Measurements from ENCODE around the gene ECI1.
"Not testable (repeated sequence)": the region's sequence is repeated elsewhere in the genome, so short reads cannot be mapped to it uniquely, and the experiment has no call there.

ECI1 gene

DNA sequence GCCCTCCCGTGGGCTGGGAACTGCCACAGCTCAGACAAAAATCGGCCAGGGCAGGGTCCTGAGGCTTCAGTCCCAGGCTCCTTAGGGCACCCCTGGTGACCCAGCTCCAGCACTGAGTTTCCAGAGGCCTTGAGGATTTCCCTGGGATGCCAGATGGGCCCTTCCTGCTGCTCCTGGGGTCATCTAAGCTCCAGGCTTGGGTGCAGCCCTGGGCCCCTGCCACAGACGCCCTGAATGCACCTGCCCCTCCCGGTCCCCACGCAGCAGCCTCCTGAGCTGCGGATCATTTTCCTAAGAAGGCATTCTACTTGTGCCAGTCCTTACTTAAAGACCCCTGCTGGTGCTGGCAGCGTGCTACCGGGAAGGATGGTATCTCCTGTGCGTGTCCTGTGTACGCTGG lies 22.5 kb upstream of the ECI1 start:
- H3K36me3 ChIP-seq (replicated peaks): peaks cover 3% of the 10 kb centered on the region
- no peaks in the 10 kb centered on the region for H3K27me3 ChIP-seq (ENCODE audit: low read depth)
- in situ Hi-C loops (cut with MboI; ENCODE audit: low sequenced_read_pairs): no loop called here
- H3K9me3 ChIP-seq: no peaks in the 10 kb centered on the region
- H3K4me1 ChIP-seq: peaks cover 5% of the 10 kb centered on the region
- no peak overlapping the region for H3K4me3 ChIP-seq
- no peak for DNase-seq (ENCODE audit: low spot score in 2 of 2)

DNA sequence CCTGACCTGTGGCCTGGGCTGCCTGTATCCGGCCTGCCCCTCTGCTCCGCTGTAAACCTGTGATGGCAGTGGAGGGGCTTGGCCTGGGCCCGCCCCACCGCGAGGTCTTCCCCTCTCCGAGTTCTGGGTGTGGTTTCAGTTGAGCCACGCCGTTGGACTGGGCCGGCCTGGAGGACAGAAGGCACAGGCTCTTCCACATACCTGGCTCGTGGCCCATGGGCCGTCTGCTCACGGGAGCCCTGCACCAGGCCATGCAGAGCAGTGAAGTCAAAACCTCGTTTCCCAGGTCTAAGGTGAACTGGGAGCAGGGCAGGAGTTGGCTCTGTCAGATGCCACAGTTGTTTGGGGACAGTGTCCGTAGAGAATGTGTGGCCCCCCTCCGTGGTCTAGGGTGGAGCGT lies 22.1 kb upstream of the ECI1 start:
- DNase-seq (ENCODE audit: low spot score in 2 of 2): no peak
- in situ Hi-C loops (cut with MboI; ENCODE audit: low sequenced_read_pairs): no loop called here
- Histone ChIP-seq H3K27me3 (ENCODE audit: low read depth) (no peaks in the 10 kb centered on the region), H3K36me3 (replicated peaks) (peaks cover 3% of the 10 kb centered on the region), H3K4me1 (peaks cover 5% of the 10 kb centered on the region), H3K9me3 (no peaks in the 10 kb centered on the region), H3K4me3 (no peak overlapping the region)

DNA sequence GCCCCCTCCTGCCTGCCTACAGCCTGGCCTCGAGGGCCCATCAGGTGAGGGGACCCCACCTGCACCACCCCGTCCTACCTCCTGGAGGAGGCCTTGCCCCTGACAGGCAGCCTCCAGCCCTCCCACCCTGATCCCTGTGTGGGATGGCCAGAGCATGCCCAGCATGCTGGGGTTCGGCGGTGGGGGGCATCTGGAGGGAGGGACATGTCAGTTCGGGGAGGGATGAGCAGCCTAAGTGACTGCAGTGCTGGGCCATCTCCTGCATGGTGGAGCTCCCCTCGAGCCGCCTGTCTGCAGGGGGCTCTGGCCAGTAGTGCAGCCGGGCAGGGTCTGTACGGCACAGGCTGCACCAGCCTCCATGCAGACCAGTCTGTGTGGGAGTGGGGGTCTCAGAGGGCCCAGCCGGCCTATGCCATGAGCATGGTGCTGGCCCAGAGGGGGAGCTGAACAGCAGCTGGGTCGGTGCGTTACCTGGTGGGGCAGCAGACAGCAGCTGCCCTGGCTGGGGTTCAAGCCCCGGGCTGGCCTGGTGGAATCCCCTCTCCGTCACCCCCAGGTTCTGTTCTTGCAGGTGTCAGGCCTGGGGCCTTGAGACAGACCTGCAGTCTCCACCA lies 20.6 kb upstream of the ECI1 start:
- Histone ChIP-seq H3K36me3 (replicated peaks) (no peaks in the 10 kb centered on the region), H3K27me3 (ENCODE audit: low read depth) (no peaks in the 10 kb centered on the region), H3K9me3 (no peaks in the 10 kb centered on the region), H3K4me3 (no peak overlapping the region), H3K4me1 (peaks cover 5% of the 10 kb centered on the region)
- in situ Hi-C loops (cut with MboI; ENCODE audit: low sequenced_read_pairs): no loop called here
- DNase-seq (ENCODE audit: low spot score in 2 of 2): no peak

DNA sequence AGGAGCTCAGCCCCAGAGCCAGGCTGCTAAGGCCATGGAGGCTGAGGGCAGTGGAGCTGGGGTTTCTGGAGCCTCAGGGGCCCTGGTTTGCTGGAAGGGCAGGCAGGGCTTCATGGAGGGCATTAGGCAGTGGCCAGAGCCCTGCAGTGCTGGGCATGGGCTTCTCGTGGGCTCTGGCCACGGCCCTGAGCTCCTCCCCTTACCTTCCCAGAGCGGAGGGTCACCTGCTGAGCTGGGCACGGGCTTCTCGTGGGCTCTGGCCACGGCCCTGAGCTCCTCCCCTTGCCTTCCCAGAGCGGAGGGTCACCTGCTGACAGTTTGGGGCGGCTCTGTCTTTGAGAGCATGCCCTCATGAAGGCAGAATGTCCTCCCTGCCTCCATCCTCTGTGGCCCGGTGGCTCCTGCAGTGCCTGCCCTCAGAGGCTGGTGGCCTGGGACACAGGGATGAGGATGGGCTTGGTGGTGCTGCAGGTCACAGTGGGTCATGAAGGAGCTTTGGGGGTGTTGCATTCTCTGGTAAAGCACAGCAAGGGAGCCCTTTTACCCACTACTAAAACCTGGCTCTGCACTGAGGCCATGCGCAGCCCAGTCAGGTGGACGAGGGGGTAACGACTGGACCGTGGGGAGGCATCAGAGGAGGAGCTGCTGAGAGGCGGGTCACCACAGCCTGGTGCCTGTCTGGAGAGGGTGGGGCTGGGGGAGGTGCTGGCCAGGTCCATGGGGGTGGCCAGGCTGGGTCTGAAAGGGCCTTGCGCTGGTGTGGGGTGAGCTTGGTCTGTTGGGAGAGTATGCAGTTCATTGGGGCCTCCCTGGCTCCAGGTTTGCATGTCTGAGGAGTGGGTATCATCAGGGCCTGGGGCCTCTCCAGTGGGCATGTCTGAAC lies 19.4 kb upstream of the ECI1 start:
- DNase-seq (ENCODE audit: low spot score in 2 of 2): no peak
- peaks cover 3% of the 10 kb centered on the region for H3K36me3 ChIP-seq (replicated peaks)
- no peak overlapping the region for H3K4me3 ChIP-seq
- peaks cover 5% of the 10 kb centered on the region for H3K4me1 ChIP-seq
- H3K27me3 ChIP-seq (ENCODE audit: low read depth): no peaks in the 10 kb centered on the region
- H3K9me3 ChIP-seq: no peaks in the 10 kb centered on the region
- in situ Hi-C loops (cut with MboI; ENCODE audit: low sequenced_read_pairs): no loop called here

DNA sequence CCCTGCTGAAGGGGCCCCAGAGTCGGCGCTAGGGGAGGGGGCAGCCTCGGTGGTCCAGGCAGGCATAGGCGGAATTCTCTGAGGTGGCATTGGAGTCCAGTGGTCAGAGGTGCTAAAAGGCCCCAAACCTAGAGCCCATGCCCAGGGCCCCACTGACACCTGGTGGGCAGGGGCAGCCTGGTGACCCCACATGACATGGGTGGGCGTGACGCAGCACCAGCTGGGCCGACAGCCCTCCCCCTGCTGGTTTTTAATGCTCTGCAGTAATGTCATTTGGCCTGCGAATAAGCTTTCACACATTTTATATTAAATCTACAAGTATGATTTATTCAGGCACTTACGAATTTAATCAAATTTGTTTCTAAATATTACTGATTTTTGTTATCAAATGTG lies 18.7 kb upstream of the ECI1 start:
- in situ Hi-C loops (cut with MboI; ENCODE audit: low sequenced_read_pairs): no loop called here
- no peaks in the 10 kb centered on the region for H3K9me3 ChIP-seq
- H3K4me1 ChIP-seq: peaks cover 8% of the 10 kb centered on the region
- peaks cover 11% of the 10 kb centered on the region for H3K36me3 ChIP-seq (replicated peaks)
- DNase-seq (ENCODE audit: low spot score in 2 of 2): no peak
- no peak overlapping the region for H3K4me3 ChIP-seq
- H3K27me3 ChIP-seq (ENCODE audit: low read depth): no peaks in the 10 kb centered on the region

DNA sequence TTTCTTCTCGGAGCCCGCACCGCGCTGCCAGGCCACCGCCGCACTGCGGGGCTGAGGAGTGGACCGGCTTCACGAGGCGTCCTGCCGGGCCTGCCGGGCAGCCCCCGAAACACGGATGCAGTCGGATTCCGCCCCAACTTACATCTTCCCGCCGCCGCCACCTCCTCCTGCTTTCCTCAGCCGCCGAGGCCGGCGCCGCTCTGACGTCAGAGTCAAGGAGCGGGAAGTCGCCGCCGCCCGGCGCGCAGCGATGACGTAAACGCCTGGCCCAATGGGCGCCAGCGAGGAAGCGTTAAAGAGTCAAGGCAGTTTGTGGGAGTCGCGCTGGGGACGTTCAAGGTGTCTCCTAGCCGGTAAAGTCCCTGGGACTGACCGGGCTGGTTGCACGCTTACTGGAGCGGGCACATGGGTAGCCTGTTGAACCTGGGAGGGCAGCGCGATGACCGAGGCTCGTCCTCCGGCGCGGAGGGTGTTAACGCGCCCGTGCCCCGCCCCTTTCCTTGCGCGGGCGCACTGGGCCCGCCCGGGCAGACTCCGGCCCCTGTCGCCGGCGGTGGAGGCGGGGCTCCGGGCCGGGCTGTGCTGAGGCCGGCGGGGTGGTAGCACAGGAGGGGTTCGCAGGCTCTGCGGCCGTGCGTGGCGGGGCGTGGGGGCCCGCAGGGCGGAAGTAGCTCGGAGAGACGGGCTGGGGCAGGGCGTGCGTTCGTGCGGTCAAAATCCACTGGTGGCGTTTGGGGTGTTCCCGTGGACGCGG lies 16.7 kb upstream of the ECI1 start, which contains the start of gene RNPS1:
TSS of gene RNPS1 (minus strand) at position 214 of the 754 bp plus-strand sequence. CDS start 3,483 bp downstream, outside the sequence.
- no peaks in the 10 kb centered on the region for H3K27me3 ChIP-seq (ENCODE audit: low read depth)
- peak; percentile 82 to 95 for DNase-seq (ENCODE audit: low spot score in 2 of 2)
- H3K4me3 ChIP-seq: peak within 1 kb of the TSS; percentile 97
- peaks cover 9% of the 10 kb centered on the region for H3K4me1 ChIP-seq
- in situ Hi-C loops (cut with MboI; ENCODE audit: low sequenced_read_pairs): no loop called here
- no peaks in the 10 kb centered on the region for H3K9me3 ChIP-seq
- peaks cover 31% of the 10 kb centered on the region for H3K36me3 ChIP-seq (replicated peaks)

DNA sequence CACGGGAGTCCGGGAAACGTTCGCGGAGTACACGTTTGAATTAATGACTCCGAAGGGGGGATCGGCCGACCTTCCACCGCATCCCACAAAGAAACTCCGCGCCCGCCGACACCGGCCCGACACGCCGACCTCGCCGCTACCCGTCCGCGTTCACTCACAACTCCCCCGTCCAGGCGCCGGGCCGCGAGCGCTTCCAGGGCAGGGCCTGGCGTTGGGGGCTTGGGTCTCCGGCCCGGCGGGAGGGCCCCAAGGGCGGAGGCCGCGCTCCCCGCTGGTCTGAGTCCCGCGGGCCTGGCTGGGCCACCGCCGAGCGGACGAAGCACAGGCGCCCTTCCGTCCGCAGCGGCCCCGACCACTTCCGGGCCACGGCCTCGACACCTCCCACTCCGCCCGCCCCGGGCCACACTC lies 16.1 kb upstream of the ECI1 start:
- H3K27me3 ChIP-seq (ENCODE audit: low read depth); H3K4me1 ChIP-seq; in situ Hi-C loops (cut with MboI; ENCODE audit: low sequenced_read_pairs); H3K9me3 ChIP-seq; DNase-seq (ENCODE audit: low spot score in 2 of 2): not testable (repeated sequence)
- Histone ChIP-seq H3K36me3 (replicated peaks) (peaks cover 37% of the 10 kb centered on the region), H3K4me3 (peak overlapping the region; percentile 97)

DNA sequence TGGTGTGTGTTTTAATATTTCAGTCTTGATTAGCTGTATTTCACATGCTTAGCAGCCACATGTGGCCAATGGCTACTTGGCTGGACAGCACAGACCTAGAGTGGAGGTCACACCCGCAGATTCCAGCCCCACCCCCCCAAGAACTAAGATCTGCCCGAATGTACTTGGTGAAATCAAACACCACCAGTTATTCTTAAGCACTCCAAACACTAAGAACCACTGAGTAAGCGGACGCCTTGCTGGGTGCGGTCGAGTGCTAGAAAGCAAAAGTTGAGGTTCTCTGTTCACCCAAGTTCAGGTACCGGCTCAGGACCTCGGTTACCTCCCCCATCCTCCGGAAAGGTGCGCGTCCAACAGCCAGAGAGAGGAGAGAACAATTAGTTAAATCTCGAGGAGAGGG lies 15.5 kb upstream of the ECI1 start:
- in situ Hi-C loops (cut with MboI; ENCODE audit: low sequenced_read_pairs); H3K27me3 ChIP-seq (ENCODE audit: low read depth); DNase-seq (ENCODE audit: low spot score in 2 of 2); H3K9me3 ChIP-seq; H3K4me1 ChIP-seq: not testable (repeated sequence)
- Histone ChIP-seq H3K36me3 (replicated peaks) (peaks cover 43% of the 10 kb centered on the region), H3K4me3 (peak overlapping the region; percentile 97)

DNA sequence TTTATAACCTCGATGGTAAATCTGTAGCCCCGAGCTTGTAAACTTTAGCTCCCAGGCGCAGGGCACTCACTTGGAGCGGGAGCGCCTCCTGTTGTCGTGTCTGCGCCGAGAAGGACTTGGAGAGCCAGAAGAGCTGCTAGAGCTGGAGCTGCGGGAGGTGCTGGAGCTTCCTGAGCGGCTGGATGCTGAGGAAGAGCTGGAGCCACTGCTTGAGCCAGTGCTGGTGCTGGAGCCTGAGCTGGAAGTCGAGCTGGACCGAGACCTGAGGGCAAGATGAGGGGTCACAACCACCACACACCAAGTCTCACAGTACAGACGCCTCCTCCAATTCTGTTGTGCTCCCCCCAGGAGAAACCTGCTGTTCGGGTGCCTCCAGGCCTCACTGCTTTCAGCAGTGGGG lies 11.6 kb upstream of the ECI1 start:
- peaks cover 80% of the 10 kb centered on the region for H3K36me3 ChIP-seq (replicated peaks)
- H3K9me3 ChIP-seq; H3K27me3 ChIP-seq (ENCODE audit: low read depth); in situ Hi-C loops (cut with MboI; ENCODE audit: low sequenced_read_pairs); H3K4me3 ChIP-seq; DNase-seq (ENCODE audit: low spot score in 2 of 2); H3K4me1 ChIP-seq: not testable (repeated sequence)

DNA sequence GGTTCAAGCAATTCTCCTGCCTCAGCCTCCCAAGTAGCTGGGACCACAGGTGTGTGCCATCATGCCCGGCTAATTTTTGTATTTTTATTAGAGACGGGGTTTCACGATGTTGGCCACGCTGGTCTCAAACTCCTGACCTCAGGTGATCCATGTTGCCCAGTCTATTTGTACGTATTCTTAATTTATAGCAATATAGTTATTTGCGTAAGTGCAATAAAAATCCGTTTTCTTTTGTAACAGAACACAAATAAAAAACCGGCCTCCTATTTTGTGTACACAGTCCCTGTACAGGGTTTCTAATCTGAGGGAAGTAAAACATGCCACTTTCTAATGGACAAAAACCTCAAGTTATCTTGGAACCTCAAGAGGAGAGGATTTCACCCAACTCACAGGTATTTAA lies 8.9 kb upstream of the ECI1 start:
- in situ Hi-C loops (cut with MboI; ENCODE audit: low sequenced_read_pairs): no loop called here
- H3K27me3 ChIP-seq (ENCODE audit: low read depth): no peaks in the 10 kb centered on the region
- no peak overlapping the region for H3K4me3 ChIP-seq
- H3K36me3 ChIP-seq (replicated peaks): peaks cover 98% of the 10 kb centered on the region
- no peaks in the 10 kb centered on the region for H3K9me3 ChIP-seq
- no peak for DNase-seq (ENCODE audit: low spot score in 2 of 2)
- H3K4me1 ChIP-seq: peaks cover 3% of the 10 kb centered on the region; the same call in 1 of the 2 replicates

DNA sequence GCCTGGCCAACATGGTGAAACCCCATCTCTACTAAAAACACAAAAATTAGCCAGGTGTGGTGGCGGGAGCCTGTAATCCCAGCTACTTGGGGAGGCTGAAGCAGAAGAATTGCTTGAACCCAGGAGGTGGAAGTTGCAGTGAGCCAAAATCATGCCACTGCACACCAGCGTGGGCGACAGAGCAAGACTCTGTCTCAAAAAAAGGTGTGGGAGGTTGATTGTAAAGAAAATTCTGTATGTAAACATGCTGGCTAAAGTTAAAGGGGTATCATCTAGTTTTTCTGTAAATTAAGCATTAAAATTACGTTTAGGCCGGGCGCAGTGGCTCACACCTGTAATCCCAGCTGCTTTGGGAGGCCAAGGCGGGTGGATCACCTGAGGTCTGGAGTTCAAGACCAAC lies 7.1 kb upstream of the ECI1 start:
- in situ Hi-C loops (cut with MboI; ENCODE audit: low sequenced_read_pairs); H3K4me3 ChIP-seq; H3K4me1 ChIP-seq; DNase-seq (ENCODE audit: low spot score in 2 of 2); H3K9me3 ChIP-seq; H3K27me3 ChIP-seq (ENCODE audit: low read depth): not testable (repeated sequence)
- peaks cover 97% of the 10 kb centered on the region for H3K36me3 ChIP-seq (replicated peaks)

DNA sequence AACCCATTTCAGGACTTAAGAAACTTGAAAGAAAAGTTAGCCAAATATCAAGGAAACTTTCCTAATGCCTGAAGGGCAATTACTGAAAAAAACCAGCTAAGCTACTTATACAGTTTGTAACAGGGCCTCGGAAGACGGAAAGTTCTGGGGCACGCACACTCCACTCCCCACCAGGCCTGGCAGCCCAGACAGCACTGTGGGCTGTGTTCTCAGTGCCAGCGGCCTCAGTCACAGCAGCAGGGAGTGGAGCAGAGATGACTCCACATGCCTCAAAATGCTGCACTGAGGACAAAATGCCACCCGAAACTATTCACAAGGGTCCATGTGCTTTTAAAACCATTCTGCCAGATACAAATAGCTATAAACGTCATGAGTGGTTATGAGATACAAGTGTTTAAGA lies 6.3 kb upstream of the ECI1 start:
- Histone ChIP-seq H3K27me3 (ENCODE audit: low read depth) (no peaks in the 10 kb centered on the region), H3K4me1 (no peaks in the 10 kb centered on the region), H3K36me3 (replicated peaks) (peaks cover 94% of the 10 kb centered on the region), H3K4me3 (no peak overlapping the region), H3K9me3 (no peaks in the 10 kb centered on the region)
- in situ Hi-C loops (cut with MboI; ENCODE audit: low sequenced_read_pairs): no loop called here
- DNase-seq (ENCODE audit: low spot score in 2 of 2): no peak

DNA sequence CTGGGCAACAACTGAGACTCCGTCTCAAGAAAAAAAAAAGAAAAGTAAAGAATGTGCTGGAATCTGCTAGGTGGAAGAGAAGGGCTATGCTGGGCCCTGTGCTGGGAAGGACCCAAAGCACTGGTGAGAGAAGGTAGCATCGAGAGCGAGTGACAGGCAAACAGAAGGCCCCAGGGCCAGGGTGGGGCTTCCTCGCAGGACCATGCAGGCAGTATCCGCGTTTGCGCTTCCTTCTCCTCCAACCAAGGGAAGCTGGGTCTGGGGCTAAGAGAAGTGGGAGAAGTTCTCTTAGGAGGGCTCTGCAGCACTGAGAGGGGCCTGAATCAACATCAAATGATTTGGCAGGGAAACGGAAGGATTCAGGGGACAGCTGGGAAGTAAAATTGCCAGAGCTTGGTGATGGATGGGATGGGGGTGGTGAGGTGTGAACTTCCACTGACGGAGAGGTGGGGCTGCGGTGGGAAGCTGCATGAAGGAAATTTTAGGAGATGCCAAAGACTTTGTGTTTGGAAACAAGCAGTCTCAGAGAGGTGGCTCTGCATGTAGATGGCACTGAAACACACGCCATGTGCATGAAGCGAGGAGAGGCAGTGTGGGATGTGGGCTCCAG lies 5.2 kb upstream of the ECI1 start:
- Histone ChIP-seq H3K4me3 (no peak overlapping the region), H3K36me3 (replicated peaks) (peaks cover 93% of the 10 kb centered on the region), H3K27me3 (ENCODE audit: low read depth) (no peaks in the 10 kb centered on the region), H3K9me3 (no peaks in the 10 kb centered on the region), H3K4me1 (peaks cover 5% of the 10 kb centered on the region; the same call in 1 of the 2 replicates)
- in situ Hi-C loops (cut with MboI; ENCODE audit: low sequenced_read_pairs): no loop called here
- no peak for DNase-seq (ENCODE audit: low spot score in 2 of 2)

Data from HAP-1 (cell line).